RWPE2 (cell line): Measurements from ENCODE around the gene SDCCAG8.

Experiments used
- ATAC-seq: fragments of 200-7000 bp; cut with Tn5 transposase; 3 replicates; pipeline ENCODE4 v1.9.1; 2021; ENCODE audit warnings: low read depth
- DNase-seq: peaks from one replicate; pipeline ENCODE4 v3.0.0-alpha.2; 2020; ENCODE audit warnings: low spot score
- H3K27ac ChIP-seq: fragments of 450-650 bp; 2 replicates; pipeline ENCODE4 v1.5.1; 2017; ENCODE audit warnings: mild to moderate bottlenecking; ENCODE audit not compliant: poor library complexity, severe bottlenecking
- H3K27me3 ChIP-seq: fragments of 250-450 bp; sonication (Bioruptor Pico); 2 replicates; pipeline ENCODE4 v1.5.1; 2021; ENCODE audit warnings: mild to moderate bottlenecking, moderate library complexity; ENCODE audit not compliant: insufficient read depth, poor library complexity, severe bottlenecking
- H3K36me3 ChIP-seq: fragments of 250-450 bp; sonication (Bioruptor Pico); 2 replicates; pipeline ENCODE4 v1.5.1; 2020; ENCODE audit warnings: low read depth, mild to moderate bottlenecking, moderate library complexity
- H3K4me1 ChIP-seq: fragments of 250-450 bp; sonication (Bioruptor Pico); 2 replicates; pipeline ENCODE4 v1.5.1; 2021; ENCODE audit warnings: mild to moderate bottlenecking, moderate library complexity; ENCODE audit not compliant: insufficient read depth, poor library complexity, severe bottlenecking
- H3K4me3 ChIP-seq: fragments of 250-450 bp; sonication (Bioruptor Pico); 2 replicates; pipeline ENCODE4 v1.5.1; 2021; ENCODE audit warnings: mild to moderate bottlenecking, moderate library complexity; ENCODE audit not compliant: severe bottlenecking
- H3K9me3 ChIP-seq: fragments of 250-450 bp; sonication (Bioruptor Pico); 2 replicates; pipeline ENCODE4 v1.5.1; 2021; ENCODE audit warnings: mild to moderate bottlenecking, moderate library complexity; ENCODE audit not compliant: severe bottlenecking
- CTCF ChIP-seq: fragments of 450-650 bp; IDR thresholded peaks from one replicate; pipeline ENCODE4 v1.5.1; 2017; ENCODE audit warnings: mild to moderate bottlenecking, moderate library complexity; ENCODE audit not compliant: poor library complexity, severe bottlenecking

SDCCAG8 gene

GRCh38 chr1:243503155-243503554 lies 247.3 kb downstream of the SDCCAG8 start:
- Histone ChIP-seq H3K4me3 (no peak overlapping the region), H3K9me3 (no peaks in the 10 kb centered on the region), H3K27me3 (no peaks in the 10 kb centered on the region), H3K36me3 (peaks cover 4% of the 10 kb centered on the region; the same call in 1 of the 2 replicates), H3K27ac (no peak overlapping the region), H3K4me1 (no peaks in the 10 kb centered on the region)
- DNase-seq (no peak), ATAC-seq (no peak)
- no peak for TF ChIP-seq CTCF

- no peak for TF ChIP-seq CTCF
- Histone ChIP-seq H3K4me3 (no peak overlapping the region), H3K27me3 (no peaks in the 10 kb centered on the region), H3K9me3 (no peaks in the 10 kb centered on the region), H3K4me1 (no peaks in the 10 kb centered on the region), H3K27ac (no peak overlapping the region), H3K36me3 (no peaks in the 10 kb centered on the region)
- DNase-seq (no peak), ATAC-seq (no peak)
Observed at GRCh38 chr1:243505986-243506689, 250.3 kb downstream of the SDCCAG8 start.

- no peaks in the 10 kb centered on the region for H3K9me3 ChIP-seq
- DNase-seq (no peak), ATAC-seq (no peak)
- no peaks in the 10 kb centered on the region for H3K36me3 ChIP-seq
- no peak overlapping the region for H3K4me3 ChIP-seq
- no peak overlapping the region for H3K27ac ChIP-seq
- H3K4me1 ChIP-seq: no peaks in the 10 kb centered on the region
- no peaks in the 10 kb centered on the region for H3K27me3 ChIP-seq
- no peak for TF ChIP-seq CTCF
Observed at GRCh38 chr1:243507001-243507671, 251.3 kb downstream of the SDCCAG8 start.

GRCh38 chr1:243507672-243508302 lies 251.9 kb downstream of the SDCCAG8 start:
- no peak overlapping the region for H3K4me3 ChIP-seq
- no peaks in the 10 kb centered on the region for H3K27me3 ChIP-seq
- ATAC-seq: no peak

More at GRCh38 chr1:243507672-243508302, 251.9 kb downstream of the SDCCAG8 start:
- H3K9me3 ChIP-seq: no peaks in the 10 kb centered on the region
- TF ChIP-seq CTCF: no peak
- H3K27ac ChIP-seq: no peak overlapping the region
- H3K4me1 ChIP-seq: no peaks in the 10 kb centered on the region
- DNase-seq: no peak
- H3K36me3 ChIP-seq: no peaks in the 10 kb centered on the region
